HEK293 (cell line): ENCODE results near the gene MOB2.

ENCODE experiments used
- CTCF ChIA-PET: fragments of 350-600 bp; formaldehyde crosslinking; extraction: SDS; loops from one replicate; lab custom pipeline; 2021; ENCODE audit warnings: antibody characterized with exemption; lab: Yijun Ruan, JAX
- POLR2A ChIA-PET: fragments of 300-600 bp; formaldehyde crosslinking; extraction: SDS; loops from one replicate; lab custom pipeline; 2020; ENCODE audit warnings: antibody characterized with exemption, inconsistent platforms; lab: Yijun Ruan, JAX
- H3K27ac ChIP-seq: fragments of 200-500 bp; sonication (Bioruptor generic); 2 replicates; pipeline ENCODE4 v1.5.1; 2014; ENCODE audit warnings: low read depth, low read length, control low read depth, inconsistent platforms; ENCODE audit errors: extremely low read depth
- H3K36me3 ChIP-seq, 2 experiments: fragments of 200-500 bp in 1 of 2; sonication (Bioruptor generic) in 1 of 2; 1 replicate in 1 of 2; 2 replicates in 1 of 2; pipeline ENCODE4 v1.5.1; 2014 to 2017; ENCODE audit warnings: inconsistent platforms in 2 of 2, low read length in 2 of 2; ENCODE audit not compliant: control insufficient read depth in 2 of 2, insufficient read depth in 1 of 2
- H3K4me1 ChIP-seq: fragments of 200-500 bp; sonication (Bioruptor generic); 2 replicates; pipeline ENCODE4 v1.5.1; 2014; ENCODE audit warnings: mild to moderate bottlenecking, low read length, inconsistent platforms; ENCODE audit not compliant: control insufficient read depth, insufficient read depth
- H3K4me3 ChIP-seq: 2 replicates; pipeline ENCODE4 v1.5.1; 2011; ENCODE audit warnings: low read depth, mild to moderate bottlenecking, control low read depth, low read length, moderate library complexity
- H3K9me3 ChIP-seq: fragments of 200-500 bp; sonication (Bioruptor generic); 2 replicates; pipeline ENCODE4 v1.5.1; 2014; ENCODE audit warnings: low read depth, low read length, inconsistent platforms; ENCODE audit not compliant: control insufficient read depth, insufficient read depth
- ELK4 ChIP-seq: IDR thresholded peaks from 2 replicates; pipeline ENCODE4 v1.6.1; 2011; ENCODE audit warnings: mild to moderate bottlenecking, low read depth, low read length, borderline replicate concordance
- HOXD13 ChIP-seq: sonication (generic); formaldehyde crosslinking; IDR thresholded peaks from 2 replicates; pipeline ENCODE4 v1.8.0; 2022; ENCODE audit warnings: missing genetic modification reagents, borderline replicate concordance
- MEIS1 ChIP-seq: sonication (generic); formaldehyde crosslinking; IDR thresholded peaks from 2 replicates; pipeline ENCODE4 v1.8.1; 2022; ENCODE audit warnings: missing genetic modification reagents, mild to moderate bottlenecking, borderline replicate concordance
- MZF1 ChIP-seq: fragments of 450-650 bp; formaldehyde crosslinking; IDR thresholded peaks from 2 replicates; pipeline ENCODE4 v1.5.1; 2017; ENCODE audit warnings: missing biosample characterization, missing genetic modification characterization, borderline replicate concordance
- PATZ1 ChIP-seq: fragments of 450-650 bp; formaldehyde crosslinking; IDR thresholded peaks from 2 replicates; pipeline ENCODE4 v1.5.1; 2016; ENCODE audit warnings: missing biosample characterization, missing genetic modification characterization
- SP3 ChIP-seq: fragments of 450-650 bp; formaldehyde crosslinking; IDR thresholded peaks from 2 replicates; pipeline ENCODE4 v1.5.1; 2016; ENCODE audit warnings: missing biosample characterization, missing genetic modification characterization
- ZBTB1 ChIP-seq: fragments of 450-650 bp; formaldehyde crosslinking; IDR thresholded peaks from 2 replicates; pipeline ENCODE4 v1.5.1; 2016; ENCODE audit warnings: missing biosample characterization, missing genetic modification characterization
- ZBTB7A ChIP-seq: fragments of 450-650 bp; formaldehyde crosslinking; IDR thresholded peaks from 2 replicates; pipeline ENCODE4 v1.5.1; 2016; ENCODE audit warnings: low read depth, missing biosample characterization, missing genetic modification characterization
- ZFHX2 ChIP-seq: fragments of 450-650 bp; formaldehyde crosslinking; conservative IDR thresholded peaks from 2 replicates; pipeline ENCODE4 v1.5.1; 2016; ENCODE audit warnings: missing biosample characterization, missing genetic modification characterization
- ZNF138 ChIP-seq: fragments of 450-650 bp; formaldehyde crosslinking; IDR thresholded peaks from 2 replicates; pipeline ENCODE4 v1.5.1; 2016; ENCODE audit warnings: missing biosample characterization, missing genetic modification characterization, borderline replicate concordance
- ZNF148 ChIP-seq: fragments of 450-650 bp; formaldehyde crosslinking; IDR thresholded peaks from 2 replicates; pipeline ENCODE4 v1.5.0; 2017; ENCODE audit warnings: missing biosample characterization, missing genetic modification characterization, borderline replicate concordance
- ZNF155 ChIP-seq: fragments of 450-650 bp; formaldehyde crosslinking; IDR thresholded peaks from 2 replicates; pipeline ENCODE4 v1.5.1; 2016; ENCODE audit warnings: missing biosample characterization, missing genetic modification characterization
- ZNF169 ChIP-seq: fragments of 450-650 bp; formaldehyde crosslinking; IDR thresholded peaks from 2 replicates; pipeline ENCODE4 v1.5.1; 2016; ENCODE audit warnings: missing biosample characterization, missing genetic modification characterization
- ZNF184 ChIP-seq: fragments of 450-650 bp; IDR thresholded peaks from 2 replicates; pipeline ENCODE4 v1.5.1; 2018; ENCODE audit warnings: missing biosample characterization, mild to moderate bottlenecking, missing genetic modification characterization
- ZNF26 ChIP-seq: fragments of 450-650 bp; formaldehyde crosslinking; IDR thresholded peaks from 2 replicates; pipeline ENCODE4 v1.5.1; 2016; ENCODE audit warnings: missing biosample characterization, missing genetic modification characterization
- ZNF302 ChIP-seq: fragments of 450-650 bp; formaldehyde crosslinking; IDR thresholded peaks from 2 replicates; pipeline ENCODE4 v1.5.1; 2016; ENCODE audit warnings: missing biosample characterization, missing genetic modification characterization, low read depth
- ZNF548 ChIP-seq: fragments of 450-650 bp; formaldehyde crosslinking; IDR thresholded peaks from 2 replicates; pipeline ENCODE4 v1.5.1; 2016; ENCODE audit warnings: missing biosample characterization, missing genetic modification characterization
- ZNF660 ChIP-seq: fragments of 450-650 bp; IDR thresholded peaks from 2 replicates; pipeline ENCODE4 v1.5.1; 2018; ENCODE audit warnings: missing biosample characterization, mild to moderate bottlenecking, missing genetic modification characterization

Gene MOB2

GRCh38 chr11:1479678-1480118 lies 6.9 kb downstream of the MOB2 start:
- Histone ChIP-seq H3K27ac (no peak overlapping the region), H3K36me3 (peaks cover 0 to 45% of the 10 kb centered on the region in 2 experiments; a peak in 1 of 3 replicates), H3K9me3 (no peaks in the 10 kb centered on the region), H3K4me1 (no peaks in the 10 kb centered on the region), H3K4me3 (no peak overlapping the region)
- CTCF ChIA-PET, result interaction anchor here (0.6 kb wide), 1 partner anchor 276 kb away, joined by 3 read pairs; no protein-coding TSS in a partner anchor
- POLR2A ChIA-PET, result no interaction called here
- TF ChIP-seq ZNF138 (tag by site-specific recombination) (no peak), ZFHX2 (tag by site-specific recombination) (no peak), MEIS1 (CRISPR knock-in tag) (no peak), ZNF26 (tag by site-specific recombination) (no peak), ELK4 (no peak), ZNF148 (no peak), ZNF548 (no peak), SP3 (tag by site-specific recombination) (no peak), HOXD13 (CRISPR knock-in tag) (no peak), ZBTB1 (tag by site-specific recombination) (no peak), ZNF155 (no peak), PATZ1 (tag by site-specific recombination) (no peak), ZBTB7A (tag by site-specific recombination) (no peak), MZF1 (tag by site-specific recombination) (no peak), ZNF169 (tag by site-specific recombination) (no peak), ZNF302 (no peak), ZNF660 (tag by site-specific recombination) (no peak)

GRCh38 chr11:1479006-1479677 lies 7.4 kb downstream of the MOB2 start:
- Histone ChIP-seq H3K36me3 (peaks cover 0 to 45% of the 10 kb centered on the region in 2 experiments; a peak in 1 of 3 replicates), H3K4me1 (no peaks in the 10 kb centered on the region), H3K9me3 (no peaks in the 10 kb centered on the region), H3K4me3 (no peak overlapping the region), H3K27ac (no peak overlapping the region)
- ChIA-PET CTCF (interaction anchor here (0.6 kb wide), 2 partner anchors 14 to 275 kb away, joined by 3 read pairs; no protein-coding TSS in a partner anchor), POLR2A (no interaction called here)
- no peak for TF ChIP-seq ZNF184 (tag by site-specific recombination)
